HCEC 1CT (cell line): Measurements from ENCODE around the gene GPLD1.
"Not testable (repeated sequence)": the region's sequence is repeated elsewhere in the genome, so short reads cannot be mapped to it uniquely, and the experiment has no call there.

Experiments
- DNase-seq: peaks from one replicate; pipeline ENCODE4 v3.0.0-alpha.2; 2017

The GPLD1 gene

GRCh38 chr6:24410622-24411021 is 78.8 kb downstream of the GPLD1 start:
- no peak for DNase-seq

- no peak for DNase-seq
Measured at GRCh38 chr6:24408719-24409410, 80.5 kb downstream of the GPLD1 start.

GRCh38 chr6:24405262-24405661 is 84.1 kb downstream of the GPLD1 start:
- no peak for DNase-seq

- peak; percentile 11 for DNase-seq
Measured at GRCh38 chr6:24403501-24403824, 85.9 kb downstream of the GPLD1 start.

GRCh38 chr6:24402697-24403500 is 86.5 kb downstream of the GPLD1 start, which contains the start of gene MRS2:
Gene MRS2, plus strand, starts transcription at chr6:24402936. Its CDS starts 111 bp downstream, at chr6:24403047.
- DNase-seq = peak; percentile 52

GRCh38 chr6:24401458-24401857 is 87.9 kb downstream of the GPLD1 start:
- no peak for DNase-seq

GRCh38 chr6:24400045-24401039 is 89.0 kb downstream of the GPLD1 start:
- DNase-seq = not testable (repeated sequence)

- DNase-seq = no peak
Measured at GRCh38 chr6:24397631-24398030, 91.7 kb downstream of the GPLD1 start.

- no peak for DNase-seq
Measured at GRCh38 chr6:24396824-24397223, 92.6 kb downstream of the GPLD1 start.

GRCh38 chr6:24394780-24395437 is 94.5 kb downstream of the GPLD1 start:
- DNase-seq = peak; percentile 94

GRCh38 chr6:24394061-24394779 is 95.2 kb downstream of the GPLD1 start:
- DNase-seq = no peak

GRCh38 chr6:24391756-24392405 is 97.5 kb downstream of the GPLD1 start:
- DNase-seq = no peak

- no peak for DNase-seq
Measured at GRCh38 chr6:24391208-24391607, 98.2 kb downstream of the GPLD1 start.

- no peak for DNase-seq
Measured at GRCh38 chr6:24387818-24388217, 101.6 kb downstream of the GPLD1 start.

GRCh38 chr6:24385536-24386269 is 103.7 kb downstream of the GPLD1 start:
- DNase-seq = no peak

GRCh38 chr6:24384369-24385130 is 104.8 kb downstream of the GPLD1 start:
- DNase-seq = not testable (repeated sequence)

GRCh38 chr6:24382891-24383494 is 106.4 kb downstream of the GPLD1 start:
- not testable (repeated sequence) for DNase-seq

- no peak for DNase-seq
Measured at GRCh38 chr6:24382220-24382540, 107.2 kb downstream of the GPLD1 start.

GRCh38 chr6:24381476-24382219 is 107.7 kb downstream of the GPLD1 start:
- DNase-seq = no peak
